ENCODE results near the gene CDHR4. TPM values are rescaled to one million over a fixed set of nuclear protein-coding genes. Genes with fewer than 3 reads are reported as not detected.

Gene CDHR4
- total RNA-seq, 1 experiment from 2014 or later = not detected

- H3K27ac ChIP-seq (ENCODE audit: insufficient read length, low read depth, low read length) = no peak overlapping the region
- H2BK5ac ChIP-seq (ENCODE audit: insufficient read length, low read length) = no peak overlapping the region
- H3K14ac ChIP-seq (ENCODE audit: insufficient read depth, low read length) = no peak overlapping the region
- H3K27me3 ChIP-seq (ENCODE audit: insufficient read depth, low read length) = no peaks in the 10 kb centered on the region
- no peak overlapping the region for H3K4me3 Mint-ChIP-seq
- no CpG with 5 or more reads among the region's 3 CpGs for WGBS (ENCODE audit: extremely low coverage, insufficient read length, low lambda C conversion rate)
- no peak overlapping the region for H2BK12ac ChIP-seq (ENCODE audit: insufficient read length, low read depth, low read length)
- no peaks in the 10 kb centered on the region for H3K9me3 ChIP-seq (ENCODE audit: control insufficient read depth, low read depth, low read length)
- H3K4me1 ChIP-seq (ENCODE audit: insufficient read depth, low read length) = no peaks in the 10 kb centered on the region
- no peak overlapping the region for H3K23ac ChIP-seq (ENCODE audit: insufficient read length, low read depth, low read length)
- no peak overlapping the region for H3K4me2 ChIP-seq (ENCODE audit: insufficient read depth, insufficient read length, low read length)
- no peak overlapping the region for H3K27ac Mint-ChIP-seq
- H3K56ac ChIP-seq (ENCODE audit: insufficient read length, low read depth, low read length) = no peak overlapping the region
- no peaks in the 10 kb centered on the region for H4K20me1 ChIP-seq (ENCODE audit: control insufficient read depth, insufficient read depth, insufficient read length)
- H4K91ac ChIP-seq (ENCODE audit: insufficient read length, low read depth, low read length) = no peak overlapping the region
- no peaks in the 10 kb centered on the region for H3K9me3 Mint-ChIP-seq
- no peak overlapping the region for H3T11ph ChIP-seq (ENCODE audit: low read length)
- peaks cover 10% of the 10 kb centered on the region for H3K79me1 ChIP-seq (ENCODE audit: insufficient read depth, low read depth, low read length, poor library complexity, severe bottlenecking)
- H3K36me3 Mint-ChIP-seq (ENCODE audit: insufficient read depth in 1 of 3, low read depth in 3 of 3) = peaks cover under 1 to 4% (median 2%) of the 10 kb centered on the region in 3 experiments; a peak in 5 of 7 replicates
- peaks cover 5% of the 10 kb centered on the region; the same call in 1 of the 2 replicates for H3K79me2 ChIP-seq (ENCODE audit: insufficient read depth, low read length)
- H3K4ac ChIP-seq (ENCODE audit: low read depth, low read length) = no peak overlapping the region
- H3K4me1 Mint-ChIP-seq = no peaks in the 10 kb centered on the region
- no peaks in the 10 kb centered on the region for H3K23me2 ChIP-seq (ENCODE audit: insufficient read length, low read depth, low read length, poor library complexity, severe bottlenecking)
- H3K9ac ChIP-seq (ENCODE audit: extremely low read depth, insufficient read length, low read length) = no peak overlapping the region
- no peak for TF ChIP-seq CTCF (conservative IDR thresholded peaks at IDR 0.05)
- no peak overlapping the region for H2BK120ac ChIP-seq (ENCODE audit: low read depth, low read length, poor library complexity, severe bottlenecking)
- DNase-seq = no peak
- H4K8ac ChIP-seq (replicated peaks; ENCODE audit: insufficient read length, low read depth, low read length) = no peak overlapping the region
- no peaks in the 10 kb centered on the region for H3K27me3 Mint-ChIP-seq (ENCODE audit: low read depth)
- H2BK15ac ChIP-seq (ENCODE audit: low read depth, low read length) = no peak overlapping the region
- no peak overlapping the region for H2BK20ac ChIP-seq (ENCODE audit: low read depth, low read length, poor library complexity, severe bottlenecking)
- H3K18ac ChIP-seq (ENCODE audit: insufficient read length, low read depth, low read length) = no peak overlapping the region
- H2AFZ ChIP-seq (ENCODE audit: low read length) = no peak overlapping the region
- no peak overlapping the region for H4K5ac ChIP-seq (ENCODE audit: insufficient read length, low read depth, low read length)
- H2AK5ac ChIP-seq (ENCODE audit: insufficient read length, low read length) = no peak overlapping the region
Measured at GRCh38 chr3:49769286-49769915, 30.3 kb downstream of the CDHR4 start.

Measured in H9 (cell line).